HEK293T (cell line): ENCODE data around the gene TACC2.

Source experiments
- BHLHE40 ChIP-seq: fragments of 450-650 bp; IDR thresholded peaks from 2 replicates; pipeline ENCODE4 v1.6.1; 2016; ENCODE audit warnings: mild to moderate bottlenecking, moderate library complexity, borderline replicate concordance
- ELF4 ChIP-seq: fragments of 450-650 bp; IDR thresholded peaks from 2 replicates; pipeline ENCODE4 v1.6.1; 2017; ENCODE audit warnings: antibody characterized with exemption
- FOXA1 ChIP-seq: fragments of 450-650 bp; IDR thresholded peaks from 2 replicates; pipeline ENCODE4 v1.6.1; 2016; ENCODE audit warnings: mild to moderate bottlenecking
- FOXK2 ChIP-seq: fragments of 450-650 bp; IDR thresholded peaks from 2 replicates; pipeline ENCODE4 v1.6.1; 2016; ENCODE audit warnings: mild to moderate bottlenecking
- FOXM1 ChIP-seq: fragments of 450-650 bp; IDR thresholded peaks from 2 replicates; pipeline ENCODE4 v1.6.1; 2017; ENCODE audit warnings: mild to moderate bottlenecking, borderline replicate concordance
- LEF1 ChIP-seq: fragments of 450-650 bp; IDR thresholded peaks from 2 replicates; pipeline ENCODE4 v1.6.1; 2017; ENCODE audit warnings: mild to moderate bottlenecking, borderline replicate concordance
- NFRKB ChIP-seq: fragments of 450-650 bp; IDR thresholded peaks from 2 replicates; pipeline ENCODE4 v1.6.1; 2016; ENCODE audit warnings: mild to moderate bottlenecking, moderate library complexity
- SP1 ChIP-seq: fragments of 450-650 bp; IDR thresholded peaks from 2 replicates; pipeline ENCODE4 v1.6.1; 2017
- SUZ12 ChIP-seq: fragments of 450-650 bp; IDR thresholded peaks from 2 replicates; pipeline ENCODE4 v1.6.1; 2016; ENCODE audit warnings: mild to moderate bottlenecking
- TARDBP ChIP-seq: fragments of 450-650 bp; IDR thresholded peaks from 2 replicates; pipeline ENCODE4 v1.6.1; 2016
- ZNF384 ChIP-seq: fragments of 450-650 bp; IDR thresholded peaks from 2 replicates; pipeline ENCODE4 v1.6.1; 2016
- TF ChIP-seq, protein P1 (sequence below): fragments of 450-650 bp; IDR thresholded peaks from 2 replicates; pipeline ENCODE4 v1.6.1; 2016

DNA sequence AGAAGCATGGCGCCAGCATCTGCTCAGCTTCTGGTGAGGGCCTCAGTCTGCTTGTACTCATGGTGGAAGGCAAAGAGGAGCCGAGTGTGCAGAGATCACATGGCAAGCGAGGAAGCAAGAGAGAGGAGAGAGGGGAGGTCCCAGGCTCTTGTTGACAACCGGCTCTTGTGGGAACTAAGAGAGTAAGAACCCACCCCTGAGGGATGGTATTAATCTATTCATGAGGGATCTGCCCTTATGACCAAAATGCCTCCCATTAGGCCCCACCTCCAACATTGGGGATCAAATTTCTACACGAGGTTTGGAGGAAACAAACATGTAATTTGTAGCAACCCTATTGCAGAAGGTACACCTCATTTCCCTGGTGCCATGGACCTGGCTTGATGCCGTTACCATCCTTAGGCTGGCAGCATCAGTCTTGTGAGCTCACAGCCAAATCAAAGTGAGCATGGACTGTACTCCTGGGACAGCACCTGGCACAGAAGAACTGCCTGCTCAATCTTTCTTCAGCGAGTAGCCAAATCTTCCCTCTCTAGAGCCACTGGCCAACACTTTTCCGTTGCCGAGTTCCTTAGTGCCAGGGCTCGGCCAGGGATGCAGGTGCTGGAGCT is 288.7 kb downstream of the TACC2 start:
- TF ChIP-seq BHLHE40 (no peak), FOXA1 (no peak), LEF1 (no peak), SP1 (no peak), SUZ12 (no peak), FOXK2 (no peak), FOXM1 (no peak), TARDBP (no peak), ELF4 (no peak), ZNF384 (no peak), NFRKB (no peak)
- TF ChIP-seq, protein P1, sequence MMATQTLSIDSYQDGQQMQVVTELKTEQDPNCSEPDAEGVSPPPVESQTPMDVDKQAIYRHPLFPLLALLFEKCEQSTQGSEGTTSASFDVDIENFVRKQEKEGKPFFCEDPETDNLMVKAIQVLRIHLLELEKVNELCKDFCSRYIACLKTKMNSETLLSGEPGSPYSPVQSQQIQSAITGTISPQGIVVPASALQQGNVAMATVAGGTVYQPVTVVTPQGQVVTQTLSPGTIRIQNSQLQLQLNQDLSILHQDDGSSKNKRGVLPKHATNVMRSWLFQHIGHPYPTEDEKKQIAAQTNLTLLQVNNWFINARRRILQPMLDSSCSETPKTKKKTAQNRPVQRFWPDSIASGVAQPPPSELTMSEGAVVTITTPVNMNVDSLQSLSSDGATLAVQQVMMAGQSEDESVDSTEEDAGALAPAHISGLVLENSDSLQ: no peak
